Forelimb muscle (tissue), 1 donor: ENCODE results near the gene PRPF8. TPM values are rescaled to one million over a fixed set of nuclear protein-coding genes. Genes with fewer than 3 reads are reported as not detected.
"Not testable (repeated sequence)": the region's sequence is repeated elsewhere in the genome, so short reads cannot be mapped to it uniquely, and the experiment has no call there.

Experiments used
- DNase-seq: peaks from one replicate; pipeline ENCODE4 v3.0.0-alpha.2; 2013; ENCODE audit warnings: low read depth
- polyA plus RNA-seq: library from polyadenylated mRNA; unstranded; fragments of 120-200 nt; gene quantifications from one replicate; pipeline ENCODE4 v1.2.1, GENCODE V29; 2013; ENCODE audit not compliant: insufficient read length

Gene PRPF8
- polyA plus RNA-seq, 1 donor: 161 TPM

- DNase-seq: peak; percentile 100
Observed at GRCh38 chr17:1716076-1716911, 31.6 kb upstream of the PRPF8 start.

- DNase-seq: no peak
Observed at GRCh38 chr17:1715803-1716075, 31.1 kb upstream of the PRPF8 start.

GRCh38 chr17:1714980-1715802, 30.5 kb upstream of the PRPF8 start:
- peak; percentile 62 for DNase-seq

- DNase-seq: peak; percentile 75
Observed at GRCh38 chr17:1714427-1714979, 29.8 kb upstream of the PRPF8 start.

GRCh38 chr17:1713878-1714426, 29.3 kb upstream of the PRPF8 start:
- no peak for DNase-seq

- DNase-seq: no peak
Observed at GRCh38 chr17:1713160-1713877, 28.7 kb upstream of the PRPF8 start.

GRCh38 chr17:1712271-1712670, 27.6 kb upstream of the PRPF8 start:
- no peak for DNase-seq

- DNase-seq: no peak
Observed at GRCh38 chr17:1711804-1712203, 27.1 kb upstream of the PRPF8 start.

GRCh38 chr17:1710807-1711553, 26.3 kb upstream of the PRPF8 start:
- DNase-seq: no peak

- no peak for DNase-seq
Observed at GRCh38 chr17:1709971-1710806, 25.5 kb upstream of the PRPF8 start, which contains the start of gene TLCD2. TLCD2 (minus strand) TSS chr17:1710377; CDS start chr17:1710242, 135 bp downstream.

GRCh38 chr17:1709403-1709951, 24.8 kb upstream of the PRPF8 start:
- no peak for DNase-seq

GRCh38 chr17:1708791-1709346, 24.2 kb upstream of the PRPF8 start:
- not testable (repeated sequence) for DNase-seq

- DNase-seq: no peak
Observed at GRCh38 chr17:1707107-1707506, 22.4 kb upstream of the PRPF8 start.

GRCh38 chr17:1705004-1705403, 20.3 kb upstream of the PRPF8 start:
- DNase-seq: no peak

GRCh38 chr17:1703063-1703462, 18.4 kb upstream of the PRPF8 start:
- no peak for DNase-seq

GRCh38 chr17:1699891-1700290, 15.2 kb upstream of the PRPF8 start:
- DNase-seq: not testable (repeated sequence)

- DNase-seq: no peak
Observed at GRCh38 chr17:1697681-1698080, 13.0 kb upstream of the PRPF8 start.

- no peak for DNase-seq
Observed at GRCh38 chr17:1695365-1695764, 10.7 kb upstream of the PRPF8 start.

GRCh38 chr17:1693339-1693738, 8.7 kb upstream of the PRPF8 start:
- no peak for DNase-seq
